H1 (cell line): ENCODE results near the gene RAET1L. TPM values are rescaled to one million over a fixed set of nuclear protein-coding genes. Genes with fewer than 3 reads are reported as not detected.

Experiments used
- CTCF ChIA-PET: fragments of 300-600 bp; sonication (Branson Sonifier 250); formaldehyde crosslinking; loops from one replicate; lab custom pipeline; 2021; ENCODE audit not compliant: partially characterized antibody; lab: Charles Lee
- POLR2A ChIA-PET: fragments of 300-600 bp; sonication (Branson Sonifier 250); formaldehyde crosslinking; loops from one replicate; lab custom pipeline; 2021; ENCODE audit warnings: inconsistent platforms; ENCODE audit not compliant: partially characterized antibody; lab: Charles Lee
- DNase-seq, 2 experiments: peaks; one replicate each; pipeline versions ENCODE4 v3.0.0 to v3.0.0-alpha.2; 2010 to 2022; ENCODE audit warnings: low spot score in 2 of 2, low read depth in 1 of 2, mixed read lengths in 1 of 2
- FAIRE-seq: peaks from 2 replicates; lab custom pipeline; 2011; peaks lifted over from hg19 to GRCh38; lab: Jason Lieb, UNC
- H2AFZ ChIP-seq: 2 replicates; pipeline ENCODE4 v1.8.1; 2012; ENCODE audit warnings: low read length, inconsistent platforms
- H2AK5ac ChIP-seq: 2 replicates; pipeline ENCODE4 v1.6.1; 2013; ENCODE audit warnings: low read depth, low read length
- H2BK120ac ChIP-seq: replicated peaks from 2 replicates; pipeline ENCODE3; 2013; ENCODE audit warnings: low read depth, low read length, inconsistent platforms
- H2BK12ac ChIP-seq: 2 replicates; pipeline ENCODE4 v1.6.1; 2013; ENCODE audit warnings: low read depth, low read length
- H2BK15ac ChIP-seq: 2 replicates; pipeline ENCODE4 v1.6.1; 2013; ENCODE audit warnings: low read length
- H2BK20ac ChIP-seq: 2 replicates; pipeline ENCODE4 v1.6.1; 2013; ENCODE audit warnings: low read length
- H2BK5ac ChIP-seq: 2 replicates; pipeline ENCODE4 v1.6.1; 2013; ENCODE audit warnings: low read depth, low read length
- H3K14ac ChIP-seq: 2 replicates; pipeline ENCODE4 v1.6.1; 2013; ENCODE audit warnings: inconsistent platforms; ENCODE audit not compliant: insufficient read length
- H3K18ac ChIP-seq: 2 replicates; pipeline ENCODE4 v1.6.1; 2013; ENCODE audit warnings: low read length; ENCODE audit errors: extremely low read depth
- H3K23ac ChIP-seq: 2 replicates; pipeline ENCODE4 v1.6.1; 2013; ENCODE audit warnings: inconsistent platforms; ENCODE audit not compliant: insufficient read length
- H3K23me2 ChIP-seq: 2 replicates; pipeline ENCODE4 v1.6.1; 2013; ENCODE audit warnings: low read depth, low read length
- H3K27ac ChIP-seq: 2 replicates; pipeline ENCODE4 v1.6.1; 2011; ENCODE audit warnings: low read depth, low read length, inconsistent platforms
- H3K27me3 ChIP-seq, 4 experiments: replicated peaks in 1 of 4; 1 replicate in 1 of 4; 2 replicates in 3 of 4; pipeline versions ENCODE4 v1.6.1 to v1.8.1; 2011 to 2013; ENCODE audit warnings: low read length in 3 of 4, mild to moderate bottlenecking in 3 of 4, inconsistent platforms in 2 of 4, mixed read lengths in 2 of 4, moderate library complexity in 1 of 4; ENCODE audit not compliant: control insufficient read depth in 3 of 4, insufficient read depth in 3 of 4; ENCODE audit errors: extremely low read depth in 1 of 4
- H3K36me3 ChIP-seq, 4 experiments: 2 replicates each; pipeline versions ENCODE4 v1.6.1 to v1.8.1; 2011 to 2013; ENCODE audit warnings: mild to moderate bottlenecking in 4 of 4, low read length in 3 of 4, moderate library complexity in 2 of 4, control low read depth in 1 of 4, inconsistent platforms in 1 of 4; ENCODE audit not compliant: insufficient read depth in 4 of 4, control insufficient read depth in 2 of 4
- H3K4ac ChIP-seq: replicated peaks from 2 replicates; pipeline ENCODE3; 2013; ENCODE audit warnings: low read length, low read depth, mixed read lengths, inconsistent platforms; ENCODE audit not compliant: insufficient read length
- H3K4me1 ChIP-seq, 4 experiments: replicated peaks in 1 of 4; 1 replicate in 1 of 4; 2 replicates in 3 of 4; pipeline versions ENCODE4 v1.6.1 to v1.8.1; 2011 to 2013; ENCODE audit warnings: low read length in 3 of 4, inconsistent platforms in 2 of 4, mixed read lengths in 1 of 4; ENCODE audit not compliant: insufficient read depth in 4 of 4, control insufficient read depth in 3 of 4
- H3K4me2 ChIP-seq, 2 experiments: 2 replicates each; pipeline versions ENCODE4 v1.6.1 to v1.8.1; 2011 to 2013; ENCODE audit warnings: low read depth in 2 of 2, low read length in 2 of 2, control low read depth in 1 of 2, inconsistent platforms in 1 of 2, mild to moderate bottlenecking in 1 of 2; ENCODE audit not compliant: insufficient read depth in 1 of 2
- H3K4me3 ChIP-seq, 4 experiments: fragments of 200-600, 300-600 bp in 1 of 4; sonication (generic), shearing (Covaris generic), sonication (Bioruptor Twin) in 1 of 4; 2 replicates each; pipeline versions ENCODE4 v1.5.1 to v1.8.1; 2011 to 2016; ENCODE audit warnings: low read length in 4 of 4, low read depth in 3 of 4, control low read depth in 2 of 4, inconsistent platforms in 2 of 4, mild to moderate bottlenecking in 2 of 4, mixed read lengths in 1 of 4, moderate library complexity in 1 of 4; ENCODE audit not compliant: insufficient read depth in 2 of 4; ENCODE audit errors: extremely low read depth in 1 of 4
- H3K56ac ChIP-seq: replicated peaks from 2 replicates; pipeline ENCODE3; 2013; ENCODE audit warnings: low read depth, mild to moderate bottlenecking, mixed read lengths, low read length, inconsistent platforms; ENCODE audit not compliant: insufficient read length
- H3K79me1 ChIP-seq: 2 replicates; pipeline ENCODE4 v1.6.1; 2013; ENCODE audit warnings: low read depth, low read length, control low read depth
- H3K79me2 ChIP-seq, 2 experiments: 2 replicates each; pipeline versions ENCODE4 v1.6.1 to v1.8.1; 2012 to 2013; ENCODE audit warnings: low read length in 2 of 2, mild to moderate bottlenecking in 2 of 2, inconsistent platforms in 1 of 2; ENCODE audit not compliant: insufficient read depth in 2 of 2, control insufficient read depth in 1 of 2
- H3K9ac ChIP-seq, 4 experiments: replicated peaks in 1 of 4; 1 replicate in 1 of 4; 2 replicates in 3 of 4; pipeline versions ENCODE4 v1.6.1 to v1.8.1; 2011 to 2013; ENCODE audit warnings: low read depth in 3 of 4, low read length in 3 of 4, control low read depth in 2 of 4, mild to moderate bottlenecking in 2 of 4, moderate library complexity in 2 of 4, inconsistent platforms in 1 of 4; ENCODE audit errors: extremely low read depth in 1 of 4
- H3K9me3 ChIP-seq, 2 experiments: 2 replicates each; pipeline versions ENCODE4 v1.6.1 to v1.8.1; 2012 to 2013; ENCODE audit warnings: mild to moderate bottlenecking in 2 of 2, moderate library complexity in 2 of 2, control low read depth in 1 of 2, inconsistent platforms in 1 of 2, low read depth in 1 of 2, low read length in 1 of 2, mixed read lengths in 1 of 2; ENCODE audit not compliant: insufficient read depth in 2 of 2
- H4K20me1 ChIP-seq, 2 experiments: replicated peaks in 1 of 2; 2 replicates each; pipeline versions ENCODE3 to v1.8.1; 2011 to 2013; ENCODE audit warnings: inconsistent platforms in 2 of 2, low read length in 2 of 2, mild to moderate bottlenecking in 1 of 2; ENCODE audit not compliant: insufficient read depth in 2 of 2, control insufficient read depth in 1 of 2
- H4K5ac ChIP-seq: 2 replicates; pipeline ENCODE4 v1.6.1; 2013; ENCODE audit warnings: low read length, low read depth, mixed read lengths, inconsistent platforms; ENCODE audit not compliant: insufficient read length
- H4K8ac ChIP-seq: 2 replicates; pipeline ENCODE4 v1.8.0; 2013; ENCODE audit warnings: mild to moderate bottlenecking, moderate library complexity, low read length, inconsistent platforms; ENCODE audit not compliant: insufficient read depth; ENCODE audit errors: extremely low read depth
- H4K91ac ChIP-seq: replicated peaks from 2 replicates; pipeline ENCODE3; 2013; ENCODE audit warnings: low read length, mixed read lengths, inconsistent platforms; ENCODE audit not compliant: insufficient read length
- BACH1 ChIP-seq: IDR thresholded peaks from 2 replicates; pipeline ENCODE4 v1.6.1; 2012; ENCODE audit warnings: low read length, improper control_type of control experiment
- CEBPB ChIP-seq: IDR thresholded peaks from 2 replicates; pipeline ENCODE4 v1.6.1; 2012; ENCODE audit warnings: low read depth, low read length
- NANOG ChIP-seq: IDR thresholded peaks from 2 replicates; pipeline ENCODE4 v1.6.1; 2011; ENCODE audit warnings: low read length, low read depth, mild to moderate bottlenecking, inconsistent platforms; ENCODE audit not compliant: insufficient read depth, poor library complexity, severe bottlenecking
- PHF8 ChIP-seq: fragments of 200-600 bp; sonication (generic); conservative IDR thresholded peaks from 2 replicates; pipeline ENCODE4 v1.7.1; 2012; ENCODE audit warnings: low read depth, mild to moderate bottlenecking, inconsistent platforms, low read length, moderate library complexity
- SP4 ChIP-seq: IDR thresholded peaks from 2 replicates; pipeline ENCODE4 v1.6.1; 2012; ENCODE audit warnings: low read length, inconsistent platforms
- WGBS, 2 experiments: shearing (Covaris generic) in 1 of 2; methylation state at CpG; one replicate each; pipeline versions ENCODE4 v1.1.6 to v1.1.7; 2013 to 2015; ENCODE audit warnings: low lambda C conversion rate in 2 of 2, mixed read lengths in 2 of 2, inconsistent platforms in 1 of 2, low coverage in 1 of 2, missing lambda C conversion rate in 1 of 2; ENCODE audit not compliant: insufficient replicate concordance in 2 of 2, insufficient coverage in 1 of 2, insufficient read length in 1 of 2; ENCODE audit errors: extremely low coverage in 1 of 2, missing lambda C conversion rate in 1 of 2; 5-methylcytosine and 5-hydroxymethylcytosine counted together
- polyA plus RNA-seq, 7 experiments: library from polyadenylated mRNA; depleted of rRNA in 3 of 7; stranded (reverse) in 5 of 7; unstranded in 2 of 7; fragments of >200 nt in 5 of 7; fragments of 200-250 nt in 2 of 7; gene quantifications; 1 replicate in 5 of 7; 2 replicates in 1 of 7; 4 replicates in 1 of 7; pipeline versions ENCODE4 v1.2.1 to v1.2.3, GENCODE V29; 2011 to 2013; ENCODE audit warnings: missing spikeins in 2 of 7, mixed read lengths in 2 of 7
- total RNA-seq: library from RNA; stranded (reverse); fragmentation: NEBNext Ultra II Directional; extraction: Animal tissue kit (Norgen Biotek cat#: 25700); gene quantifications from 2 replicates; pipeline ENCODE4 v1.2.1, GENCODE V29; 2021
- TF ChIP-seq, protein P1 (sequence below): IDR thresholded peaks from 2 replicates; pipeline ENCODE4 v1.6.1; 2011; ENCODE audit warnings: low read depth, mild to moderate bottlenecking, low read length; ENCODE audit not compliant: insufficient read depth

RAET1L gene
- total and polyA plus RNA-seq, 2 of the 8 experiments (the other 6 are each of a cell fraction or from before 2014, with no cell fraction given) = not detected

DNA sequence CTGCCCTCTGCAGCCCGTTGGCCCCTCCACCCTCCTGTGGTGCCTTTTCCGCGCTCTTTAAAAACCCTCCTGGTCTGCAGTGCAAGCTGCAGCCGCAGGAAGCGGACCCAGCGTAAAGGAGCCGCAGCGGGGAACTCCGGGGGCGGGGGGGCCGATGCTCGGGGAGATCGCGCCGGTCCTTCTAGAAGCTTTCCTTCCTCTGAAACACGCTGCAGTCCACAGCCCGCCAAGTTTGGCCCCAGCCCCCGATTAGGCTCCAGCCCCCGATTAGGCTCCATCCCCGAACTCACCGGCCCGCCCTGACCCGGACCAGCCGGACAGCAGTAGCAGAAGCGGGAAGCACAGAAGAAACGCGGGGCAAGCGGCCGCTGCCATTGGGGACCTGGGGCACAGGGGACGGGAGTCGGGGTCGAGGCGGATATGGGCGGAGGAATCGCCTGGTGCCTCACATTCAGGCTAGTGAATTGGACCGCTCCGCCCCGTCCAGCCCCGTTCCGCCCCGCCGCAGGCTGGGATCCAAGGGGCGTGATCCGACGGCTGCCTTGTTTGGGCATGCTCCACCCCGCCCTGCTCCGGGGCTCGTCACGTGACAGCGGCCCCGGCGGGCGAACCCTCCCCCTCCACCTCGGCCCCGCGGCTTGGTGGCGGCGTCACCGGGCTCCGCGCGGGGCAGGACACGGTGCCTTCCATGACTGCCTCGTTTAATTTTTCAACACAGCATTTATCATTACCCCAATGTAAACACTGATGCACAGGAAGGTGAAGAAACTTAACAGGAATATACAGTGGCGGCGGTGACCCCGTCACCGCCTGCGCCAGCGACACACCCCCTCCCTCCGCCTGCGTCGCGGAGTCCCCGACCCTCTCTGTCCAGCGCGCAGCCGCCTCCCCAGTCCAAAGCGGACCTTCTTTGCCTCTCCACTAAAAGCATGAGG, 20.3 kb downstream of the RAET1L start:
- Histone ChIP-seq H2BK120ac (no peak overlapping the region), H3K18ac (peak overlapping the region; percentile 76), H3K4me2 (peak overlapping the region; percentile 79 to 99), H4K20me1 (peaks cover under 1 to 5% of the 10 kb centered on the region in 2 experiments), H2BK5ac (peak overlapping the region; percentile 20; the same call in 1 of the 2 replicates), H3K9me3 (no peaks in the 10 kb centered on the region), H2BK12ac (no peak overlapping the region), H3K9ac (peak overlapping the region in 2 of 4 experiments; percentile 55 to 56; a peak in 4 of 7 replicates), H2AFZ (peak overlapping the region; percentile 92; the same call in 1 of the 2 replicates), H2BK20ac (no peak overlapping the region), H3K23ac (no peak overlapping the region), H3K4me3 (peak overlapping the region; percentile 69 to 76 (median 72)), H2BK15ac (no peak overlapping the region), H4K8ac (peak overlapping the region; percentile 35), H3K27ac (no peak overlapping the region; the same call in 1 of the 2 replicates), H3K4ac (no peak overlapping the region), H3K36me3 (no peaks in the 10 kb centered on the region), H3K23me2 (peaks cover 6% of the 10 kb centered on the region), H3K14ac (no peak overlapping the region), H3K27me3 (peaks cover 16 to 42% (median 34%) of the 10 kb centered on the region in 4 experiments), H2AK5ac (no peak overlapping the region), H3K79me2 (no peaks in the 10 kb centered on the region), H4K91ac (no peak overlapping the region), H4K5ac (peak overlapping the region; percentile 86), H3K4me1 (peaks cover 0 to 9% (median 4%) of the 10 kb centered on the region in 4 experiments; a peak in 4 of 7 replicates), H3K56ac (peak overlapping the region; percentile 77), H3K79me1 (no peaks in the 10 kb centered on the region)
- ChIA-PET POLR2A (interaction anchor here (0.9 kb wide), 1 partner anchor 41 kb away, joined by 4 read pairs; the partner anchor contains the start of gene ULBP1), CTCF (interaction anchor here (1.0 to 2.7 kb wide), 3 partner anchors 10 to 12 kb away, joined by 4 to 23 read pairs (median 4); no protein-coding TSS in a partner anchor)
- 1% methylated on average over 57 of the region's 79 CpGs; no CpG with 5 or more reads in 1 of the 2 experiments for WGBS, 2 experiments
- FAIRE-seq (no peak), DNase-seq (peak; percentile 83 to 95)
- TF ChIP-seq, protein P1, sequence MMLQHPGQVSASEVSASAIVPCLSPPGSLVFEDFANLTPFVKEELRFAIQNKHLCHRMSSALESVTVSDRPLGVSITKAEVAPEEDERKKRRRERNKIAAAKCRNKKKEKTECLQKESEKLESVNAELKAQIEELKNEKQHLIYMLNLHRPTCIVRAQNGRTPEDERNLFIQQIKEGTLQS = peak; percentile 60
- TF ChIP-seq SP4 (0 out of 2 replicates have a peak, but pooled peaks have one; percentile 29), BACH1 (no peak), NANOG (no peak), PHF8 (0 out of 2 replicates have a peak, but pooled peaks have one; percentile 42), CEBPB (no peak)
